ENCODE measurements around the gene ITGA11.

Gene ITGA11

GRCh38 chr15:68261980-68262379, 170.0 kb downstream of the ITGA11 start:
- no peak for DNase-seq

- no peak for DNase-seq
Observed at GRCh38 chr15:68261241-68261640, 170.7 kb downstream of the ITGA11 start.

- no peak for DNase-seq
Observed at GRCh38 chr15:68259883-68260282, 172.1 kb downstream of the ITGA11 start.

GRCh38 chr15:68258692-68259091, 173.3 kb downstream of the ITGA11 start:
- DNase-seq: no peak

- DNase-seq: peak; percentile 96
Observed at GRCh38 chr15:68256675-68257450, 175.1 kb downstream of the ITGA11 start.

GRCh38 chr15:68252925-68253534, 178.9 kb downstream of the ITGA11 start:
- no peak for DNase-seq

GRCh38 chr15:68249058-68249713, 182.8 kb downstream of the ITGA11 start:
- no peak for DNase-seq

Data from islet precursor cell (in vitro differentiated cells).